Hematopoietic multipotent progenitor cell treated with erythropoietin and hydrocortisone succinate and interleukin-3 and kit ligand, for 6 days (in vitro differentiated cells): Measurements from ENCODE around the gene CATSPERE.
"Not testable (repeated sequence)": the region's sequence is repeated elsewhere in the genome, so short reads cannot be mapped to it uniquely, and the experiment has no call there.

ENCODE experiments used
- DNase-seq: peaks from one replicate; pipeline ENCODE4 v3.0.0-alpha.2; 2015

Gene CATSPERE

DNA sequence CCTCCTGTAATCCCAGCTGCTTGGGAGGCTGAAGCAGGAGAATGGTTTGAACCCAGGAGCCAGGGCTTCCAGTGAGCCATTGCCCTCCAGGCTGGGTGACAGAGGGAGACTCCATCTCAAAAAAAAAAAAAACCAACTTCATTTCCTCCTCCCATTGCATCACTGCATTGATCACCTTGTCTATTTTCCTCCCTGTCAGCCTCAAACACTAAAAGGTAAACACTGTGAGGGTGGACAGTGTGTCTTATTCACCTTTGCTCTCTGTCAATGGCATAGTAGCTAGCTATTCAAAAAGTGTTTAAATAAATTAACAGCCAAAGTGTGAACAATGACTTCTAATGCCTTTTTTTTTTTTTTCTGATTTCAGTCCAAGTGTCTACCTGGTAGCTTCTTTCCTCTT lies 178.5 kb downstream of the CATSPERE start:
- DNase-seq: no peak

DNA sequence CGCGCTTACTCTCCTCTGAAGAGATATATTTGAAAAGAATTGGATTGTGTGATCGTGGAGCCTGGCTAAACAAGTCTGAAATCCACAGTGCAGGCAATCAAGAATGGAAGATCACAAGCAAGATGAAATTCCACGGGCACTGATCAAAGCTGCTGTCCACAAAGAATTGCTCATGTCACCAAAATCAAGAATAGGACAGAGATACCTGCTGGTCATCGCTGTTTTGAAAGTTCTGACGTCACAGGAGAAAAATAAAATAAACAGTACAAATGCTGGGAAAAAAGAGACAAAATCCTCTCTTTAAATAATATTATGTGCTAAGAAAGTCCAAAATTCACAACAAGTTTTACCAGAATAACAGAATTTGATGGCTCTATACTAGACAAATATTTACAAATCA lies 179.8 kb downstream of the CATSPERE start:
- no peak for DNase-seq

DNA sequence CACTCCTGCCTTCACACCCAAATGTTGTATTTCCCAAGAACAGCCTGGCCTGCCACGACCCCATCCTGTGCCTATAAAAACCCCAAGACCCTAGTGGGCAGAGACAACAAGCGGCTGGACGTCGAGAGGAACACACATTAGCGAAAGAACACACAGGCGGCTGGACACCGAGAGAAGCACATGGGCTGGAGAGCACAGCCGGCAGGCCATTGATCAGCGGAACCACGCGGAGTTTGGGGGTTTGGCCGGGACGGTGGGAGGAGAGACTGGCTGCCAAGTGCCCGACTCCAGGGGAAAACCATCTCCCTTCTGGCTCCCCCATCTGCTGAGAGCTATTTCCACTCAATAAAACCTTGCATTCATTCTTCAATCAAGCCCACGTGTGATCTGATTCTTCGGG lies 181.5 kb downstream of the CATSPERE start:
- DNase-seq: no peak

DNA sequence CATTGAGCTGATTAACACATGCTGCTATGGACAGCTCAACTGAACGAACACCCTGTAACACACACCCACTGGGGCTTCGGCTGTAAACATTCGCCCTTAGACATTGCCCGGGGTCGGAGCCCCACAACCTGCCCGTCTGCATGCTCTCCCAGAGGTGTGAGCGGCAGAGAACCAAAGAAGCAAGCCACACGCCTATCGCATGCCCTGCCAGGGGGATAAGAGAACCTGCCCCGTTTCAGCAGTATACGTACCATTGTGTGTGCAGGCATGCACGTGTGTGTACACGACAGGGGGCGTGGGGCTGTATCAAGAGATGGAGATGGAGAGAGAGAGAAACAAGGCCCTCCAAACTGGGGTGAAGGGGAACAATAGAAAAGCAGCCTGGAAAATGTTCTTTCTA lies 181.9 kb downstream of the CATSPERE start:
- no peak for DNase-seq

DNA sequence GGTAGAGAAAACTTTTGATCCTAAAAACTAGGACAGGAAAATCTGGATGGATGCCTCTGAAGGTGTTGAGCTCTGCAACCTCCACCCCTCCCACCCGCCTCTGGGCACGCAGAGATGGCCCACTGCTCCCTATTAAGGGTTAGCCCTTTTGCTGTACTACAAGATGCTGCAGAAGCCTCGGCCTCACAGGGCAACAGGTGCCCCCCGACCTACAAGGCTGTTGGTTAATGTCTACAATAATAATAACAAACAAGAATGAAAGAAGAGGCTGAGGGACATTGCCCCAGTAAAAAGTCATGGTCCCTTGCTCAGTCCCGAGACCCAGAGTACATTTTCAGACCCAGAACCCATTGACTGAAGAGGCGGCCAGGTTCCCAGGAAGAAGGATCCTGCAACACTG lies 184.3 kb downstream of the CATSPERE start:
- DNase-seq: no peak

DNA sequence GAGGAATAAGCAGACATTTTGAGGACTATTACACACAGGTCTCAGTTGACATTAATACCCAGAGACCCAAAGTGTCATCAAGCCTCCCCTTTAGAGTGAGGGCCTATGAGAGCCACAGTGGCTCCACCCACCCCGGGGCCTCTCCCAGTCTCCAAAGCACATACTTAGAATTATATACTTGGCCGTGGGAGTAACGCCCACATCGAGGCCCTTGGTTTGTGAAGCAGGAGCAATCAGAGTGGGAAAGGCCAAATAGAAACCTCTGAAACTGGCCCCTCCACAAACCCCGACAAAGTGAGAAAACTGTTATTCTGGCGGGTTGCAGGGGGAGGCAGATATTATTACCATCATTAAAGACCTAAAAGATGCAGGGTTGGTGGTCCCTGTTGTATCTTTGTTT lies 184.8 kb downstream of the CATSPERE start:
- no peak for DNase-seq

DNA sequence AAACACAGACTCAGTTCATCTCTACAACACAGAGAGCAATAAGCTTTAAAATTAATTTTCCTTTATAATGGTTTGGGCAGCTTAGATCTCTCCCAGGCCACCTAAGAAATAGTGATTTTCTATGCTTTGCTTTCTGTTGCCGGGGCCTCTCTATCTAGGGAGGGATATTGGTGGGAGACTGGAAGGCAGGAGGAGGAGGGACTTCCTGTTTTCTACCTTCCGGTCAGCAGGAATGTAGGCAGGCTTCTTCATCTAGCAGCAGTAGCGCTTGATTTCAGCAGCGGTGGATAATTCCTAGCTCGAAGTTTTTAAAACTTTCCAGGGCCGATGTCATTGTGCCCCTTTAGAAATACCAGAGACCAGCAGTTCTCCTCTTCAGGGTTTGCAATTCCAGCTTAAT lies 186.7 kb downstream of the CATSPERE start:
- DNase-seq: no peak

DNA sequence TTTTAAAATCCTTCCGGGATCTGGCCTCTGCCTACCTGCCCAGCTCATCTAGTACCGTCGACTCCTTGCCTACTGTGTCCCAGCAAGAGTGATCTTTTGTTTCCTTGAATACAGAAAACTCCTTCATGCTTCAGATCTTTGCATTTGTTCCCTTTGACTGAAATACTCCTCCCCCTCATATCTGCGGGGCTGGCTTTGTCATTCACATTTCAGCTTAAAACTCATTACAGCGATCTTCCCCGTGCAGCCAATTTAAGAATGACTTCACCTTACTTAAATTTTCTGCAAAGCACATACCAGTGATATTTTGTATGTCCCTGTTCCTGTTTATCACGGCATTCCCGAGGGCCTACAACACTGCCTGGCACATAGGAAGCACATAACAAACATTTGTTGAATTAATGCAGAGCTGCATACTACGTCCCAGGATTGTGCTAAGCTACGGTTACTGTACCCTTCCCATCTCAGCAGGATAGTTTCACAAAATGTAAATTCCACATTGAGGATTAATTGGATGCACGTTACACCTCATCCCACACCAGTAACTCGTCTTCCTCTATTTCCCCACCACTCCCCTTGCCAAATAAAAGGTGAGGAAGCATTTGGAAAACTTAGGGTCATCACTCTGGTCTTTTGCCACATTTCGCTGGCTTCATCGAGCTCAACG lies 191.0 kb downstream of the CATSPERE start:
- DNase-seq: no peak

DNA sequence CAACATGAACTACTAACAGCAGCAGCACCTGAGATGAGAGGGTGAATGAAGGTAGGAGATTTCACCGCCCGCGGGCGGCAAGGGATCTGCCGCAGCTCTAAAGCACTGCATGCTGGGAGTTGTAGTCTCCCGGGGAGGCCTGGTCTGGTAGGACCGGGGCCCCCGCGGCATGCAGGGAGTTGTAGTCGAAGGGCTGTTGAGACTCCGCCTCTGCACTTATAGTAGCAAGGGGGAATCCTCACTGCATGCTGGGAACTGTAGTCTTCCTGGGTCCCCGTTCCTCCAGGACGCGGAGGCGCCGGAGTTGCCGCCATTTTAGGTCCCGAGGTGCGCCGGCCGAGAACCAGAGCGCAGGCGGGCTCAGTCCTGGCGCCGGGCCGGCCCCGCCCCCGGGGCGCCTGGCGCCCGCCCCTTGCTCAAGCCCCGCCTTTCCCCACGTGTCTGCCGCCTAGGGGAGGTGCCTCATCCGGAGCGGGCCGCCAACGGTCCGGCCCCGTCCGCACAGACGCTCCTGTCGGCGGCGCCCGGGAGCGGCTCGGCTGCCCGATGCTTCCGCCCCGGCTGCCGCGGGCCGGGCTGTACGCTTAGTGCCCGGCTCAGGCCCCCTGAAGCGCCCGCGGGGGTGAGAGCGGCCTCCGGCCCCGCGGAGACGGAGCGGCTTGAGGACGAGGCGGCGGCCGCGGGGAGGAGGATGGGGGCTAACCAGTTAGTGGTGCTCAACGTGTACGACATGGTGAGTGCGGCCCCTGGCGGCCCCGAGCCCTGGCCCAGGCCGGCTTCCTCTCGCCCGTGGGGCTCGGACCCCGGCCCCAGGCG lies 191.8 kb downstream of the CATSPERE start, which contains the start of gene DESI2:
TSS of gene DESI2 (plus strand) at position 504 of the 816 bp plus-strand sequence. CDS start at position 692, 188 bp downstream.
- DNase-seq: peak; percentile 100

DNA sequence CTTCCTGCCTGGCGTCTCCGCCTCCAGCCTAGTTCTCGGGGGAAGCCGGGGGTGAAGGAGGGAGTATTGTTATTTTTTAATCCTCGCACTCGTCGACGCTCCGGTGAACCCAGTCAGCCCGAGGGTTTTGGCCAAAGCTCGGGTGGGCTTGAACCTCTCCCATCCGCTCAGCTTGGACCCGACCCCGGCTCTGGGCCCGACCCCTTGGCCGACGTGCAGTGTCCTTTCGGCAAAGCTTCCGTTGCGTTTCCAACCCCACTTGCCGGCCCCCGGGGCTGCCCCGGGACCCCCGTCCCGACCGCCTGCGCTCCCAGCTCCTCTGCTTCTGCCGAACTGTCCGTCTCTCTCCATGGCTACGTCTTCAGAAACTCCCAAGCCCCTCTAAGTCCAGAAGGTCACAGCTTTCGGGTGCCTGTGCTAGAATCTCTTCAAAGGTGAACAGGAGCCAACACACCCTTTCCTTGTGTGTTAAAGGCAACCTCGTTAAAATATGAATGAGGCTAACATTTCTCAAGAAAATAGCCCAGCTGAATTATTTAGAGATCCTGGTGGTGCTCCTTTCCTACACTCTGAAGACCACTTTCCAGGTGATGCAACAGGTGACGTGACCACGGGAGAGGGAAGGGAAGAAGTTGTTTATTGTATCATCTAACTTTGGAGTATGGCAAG lies 192.5 kb downstream of the CATSPERE start:
- peak; percentile 26 for DNase-seq

DNA sequence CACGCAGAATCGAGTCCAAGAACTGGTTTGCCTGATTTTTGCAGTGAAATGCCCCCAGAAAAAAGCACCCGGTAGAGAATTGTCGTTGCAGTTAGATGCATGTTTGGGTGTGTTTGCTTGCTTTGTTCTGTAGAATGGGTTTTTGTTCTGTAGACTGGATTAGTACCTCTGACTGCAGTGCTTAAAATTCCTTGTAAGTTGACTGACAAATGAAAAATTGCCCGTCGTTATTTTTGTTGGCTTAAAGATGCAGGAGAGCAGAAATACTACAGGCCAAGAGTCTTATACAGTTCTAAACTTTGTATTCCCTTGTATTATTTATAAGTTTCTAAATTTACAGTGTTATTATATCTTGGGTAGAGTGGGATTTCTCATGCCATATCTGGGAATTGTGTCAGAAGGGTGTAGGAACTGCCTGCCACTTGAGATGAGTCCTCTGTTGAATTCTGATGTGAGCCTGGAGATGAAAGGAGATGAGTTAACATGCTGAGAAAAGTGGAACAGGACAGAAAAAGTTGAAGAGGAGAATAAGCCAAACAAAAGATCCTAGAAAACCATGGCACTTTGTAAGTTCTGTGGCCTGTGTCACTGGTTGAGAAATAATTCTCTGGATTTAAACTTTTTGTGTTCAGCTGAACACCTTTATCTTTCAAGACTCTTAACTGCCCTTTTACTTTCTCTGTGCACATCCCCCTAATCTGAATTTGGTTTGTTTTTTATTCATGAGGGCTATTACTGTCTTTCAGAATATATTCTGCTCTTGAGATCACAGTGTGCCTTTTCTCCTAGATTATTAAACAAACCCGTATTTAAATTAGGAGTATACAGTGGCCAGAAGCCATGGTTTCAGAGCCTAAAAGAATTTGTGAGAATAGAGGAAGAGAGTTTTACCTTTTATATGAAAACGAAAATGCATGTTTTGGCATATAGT lies 193.3 kb downstream of the CATSPERE start:
- peak; percentile 24 for DNase-seq

DNA sequence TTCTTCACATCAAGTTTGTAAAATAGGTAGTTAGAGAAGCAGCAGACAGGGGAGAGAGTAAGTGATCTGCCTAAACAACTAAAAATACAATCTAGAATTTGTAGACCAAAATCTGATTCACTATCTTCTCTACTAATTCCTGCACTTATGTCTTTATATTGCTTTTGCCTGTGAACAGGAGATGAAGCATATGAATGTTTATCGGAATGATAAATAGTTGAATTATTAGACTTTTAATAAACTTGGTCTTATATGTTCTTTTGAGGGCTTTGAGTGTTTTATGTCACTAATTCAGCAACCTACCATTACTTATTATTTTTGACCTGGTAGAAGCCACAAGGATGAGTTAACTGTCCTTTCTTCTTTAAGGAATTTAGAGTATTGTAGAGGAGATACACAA lies 194.1 kb downstream of the CATSPERE start:
- no peak for DNase-seq

DNA sequence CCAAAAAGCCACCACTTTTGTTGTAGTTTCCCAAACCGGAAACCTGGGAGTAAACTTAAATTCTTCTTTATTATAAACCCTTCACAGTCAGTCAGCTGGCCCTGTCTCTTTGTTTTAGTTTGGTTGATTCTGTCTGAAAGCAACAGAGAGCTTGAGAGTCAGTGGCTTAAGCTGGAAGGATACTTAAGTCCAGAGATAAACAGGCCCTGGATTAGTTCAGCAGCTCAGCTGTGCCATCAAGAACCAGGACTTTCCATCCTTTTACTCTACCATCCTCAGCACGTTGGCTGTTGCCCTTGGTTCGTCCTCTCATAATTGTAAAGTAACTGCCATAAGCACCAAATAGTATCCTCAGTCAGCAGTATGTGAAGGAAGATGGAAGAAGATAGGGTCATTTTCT lies 196.3 kb downstream of the CATSPERE start:
- DNase-seq: no peak

DNA sequence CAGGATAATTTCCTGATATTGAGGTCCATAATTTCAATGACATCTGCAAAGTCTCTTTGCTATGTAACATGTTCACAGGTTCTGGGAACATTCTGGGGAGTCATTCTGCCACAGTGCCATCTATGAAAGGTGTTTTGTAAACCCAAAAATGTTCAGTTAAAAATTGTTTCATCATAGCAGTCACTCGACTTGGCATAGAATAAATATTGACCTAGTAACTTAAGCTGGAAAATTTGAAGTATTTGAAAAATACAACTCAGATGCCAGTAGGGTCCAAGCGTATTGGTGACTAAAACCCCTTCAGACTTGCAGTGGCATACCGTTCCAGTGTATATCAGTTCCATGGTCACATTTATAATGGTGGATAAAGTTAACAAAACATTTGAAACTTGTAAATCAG lies 198.6 kb downstream of the CATSPERE start:
- DNase-seq: no peak

DNA sequence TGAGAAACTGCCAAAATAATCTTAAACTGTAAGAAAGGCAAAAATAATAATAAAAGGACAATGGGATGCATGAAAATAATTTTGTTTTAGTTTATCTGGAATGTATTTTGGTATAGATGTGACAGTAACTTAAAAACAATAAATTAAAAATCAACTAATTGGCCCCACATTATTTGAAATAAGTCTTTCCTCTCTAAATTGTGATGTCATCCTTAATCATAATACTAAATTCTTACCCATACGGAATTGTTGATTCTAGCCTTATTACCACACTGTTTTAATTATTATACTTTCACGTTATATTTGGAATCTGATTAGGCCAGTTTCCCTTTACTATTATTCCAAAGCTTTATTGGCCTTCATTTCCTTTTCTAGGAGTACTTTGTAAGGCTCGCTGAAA lies 199.5 kb downstream of the CATSPERE start:
- no peak for DNase-seq

DNA sequence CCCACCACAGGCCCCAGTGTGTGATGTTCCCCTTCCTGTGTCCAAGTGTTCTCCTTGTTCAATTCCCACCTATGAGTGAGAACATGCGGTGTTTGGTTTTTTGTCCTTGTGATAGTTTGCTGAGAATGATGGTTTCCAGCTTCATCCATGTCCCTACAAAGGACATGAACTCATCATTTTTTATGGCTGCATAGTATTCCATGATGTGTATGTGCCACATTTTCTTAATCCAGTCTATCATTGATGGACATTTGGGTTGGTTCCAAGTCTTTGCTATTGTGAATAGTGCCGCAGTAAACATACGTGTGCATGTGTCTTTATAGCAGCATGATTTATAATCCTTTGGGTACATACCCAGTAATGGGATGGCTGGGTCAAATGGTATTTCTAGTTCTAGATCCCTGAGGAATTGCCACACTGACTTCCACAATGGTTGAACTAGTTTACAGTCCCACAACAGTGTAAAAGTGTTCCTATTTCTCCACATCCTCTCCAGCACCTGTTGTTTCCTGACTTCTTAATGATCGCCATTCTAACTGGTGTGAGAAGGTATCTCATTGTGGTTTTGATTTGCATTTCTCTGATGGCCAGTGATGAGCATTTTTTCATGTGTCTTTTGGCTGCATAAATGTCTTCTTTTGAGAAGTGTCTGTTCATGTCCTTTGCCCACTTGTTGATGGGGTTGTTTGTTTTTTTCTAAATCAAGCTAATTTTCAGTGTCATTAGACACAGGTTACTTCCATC lies 200.7 kb downstream of the CATSPERE start:
- not testable (repeated sequence) for DNase-seq

DNA sequence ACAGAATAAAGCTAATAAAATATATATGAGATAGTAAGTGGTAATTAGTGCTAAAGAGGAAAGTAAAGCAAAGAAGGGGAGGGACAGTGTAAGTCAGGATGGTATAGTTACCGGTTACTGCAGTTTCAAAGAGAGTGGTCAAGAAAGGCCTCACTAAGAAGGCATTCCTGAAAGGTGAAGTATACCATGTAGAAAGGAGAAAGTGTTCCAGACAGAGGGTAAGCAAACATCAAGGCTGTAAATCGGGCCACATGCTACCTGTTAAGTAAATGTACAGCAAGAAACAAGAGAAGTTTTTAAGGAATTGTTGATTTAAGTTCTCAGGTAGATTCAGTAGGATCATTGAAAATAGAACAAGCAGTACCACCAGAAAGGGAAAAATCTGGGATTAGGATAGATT lies 201.5 kb downstream of the CATSPERE start:
- DNase-seq: no peak

DNA sequence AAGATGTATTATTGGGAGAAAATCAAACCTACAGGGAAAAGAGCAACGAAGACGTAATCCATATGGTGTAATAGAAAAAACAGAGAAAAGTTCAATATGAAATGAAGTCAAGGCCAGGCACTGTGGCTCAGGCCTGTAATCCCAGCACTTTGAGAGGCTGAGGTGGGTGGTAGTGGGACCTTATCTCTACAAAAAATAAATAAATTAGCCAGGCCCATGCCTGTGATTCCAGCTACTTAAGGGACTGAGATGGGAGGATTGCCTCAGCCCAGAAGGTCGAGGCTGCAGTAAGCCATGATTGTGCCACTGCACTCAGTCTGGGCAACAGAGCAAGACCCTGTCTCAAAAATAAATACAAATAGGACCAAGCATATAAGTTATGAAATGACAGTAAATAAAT lies 203.3 kb downstream of the CATSPERE start:
- peak; percentile 26 for DNase-seq

DNA sequence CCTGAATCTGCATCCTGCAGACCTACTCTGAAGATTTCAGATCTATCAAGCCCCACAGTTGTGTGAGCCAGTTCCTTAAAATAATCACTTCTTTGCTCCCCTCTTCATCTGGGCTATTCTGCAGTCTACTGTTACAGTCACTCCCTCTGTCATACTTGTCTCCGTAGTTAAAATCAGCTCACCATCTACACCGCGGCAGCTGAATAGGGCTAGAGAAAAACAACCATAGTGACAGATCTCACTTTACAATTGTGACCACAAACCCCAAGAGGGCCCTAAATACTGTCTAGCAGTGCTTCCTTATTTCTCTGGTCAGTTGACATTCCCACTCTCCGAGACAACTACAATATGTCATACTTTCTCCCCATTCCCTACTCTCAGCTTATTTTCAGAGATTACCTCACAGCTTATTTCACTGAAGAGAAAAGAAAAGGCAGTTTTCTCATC lies 204.7 kb downstream of the CATSPERE start:
- peak; percentile 68 for DNase-seq

DNA sequence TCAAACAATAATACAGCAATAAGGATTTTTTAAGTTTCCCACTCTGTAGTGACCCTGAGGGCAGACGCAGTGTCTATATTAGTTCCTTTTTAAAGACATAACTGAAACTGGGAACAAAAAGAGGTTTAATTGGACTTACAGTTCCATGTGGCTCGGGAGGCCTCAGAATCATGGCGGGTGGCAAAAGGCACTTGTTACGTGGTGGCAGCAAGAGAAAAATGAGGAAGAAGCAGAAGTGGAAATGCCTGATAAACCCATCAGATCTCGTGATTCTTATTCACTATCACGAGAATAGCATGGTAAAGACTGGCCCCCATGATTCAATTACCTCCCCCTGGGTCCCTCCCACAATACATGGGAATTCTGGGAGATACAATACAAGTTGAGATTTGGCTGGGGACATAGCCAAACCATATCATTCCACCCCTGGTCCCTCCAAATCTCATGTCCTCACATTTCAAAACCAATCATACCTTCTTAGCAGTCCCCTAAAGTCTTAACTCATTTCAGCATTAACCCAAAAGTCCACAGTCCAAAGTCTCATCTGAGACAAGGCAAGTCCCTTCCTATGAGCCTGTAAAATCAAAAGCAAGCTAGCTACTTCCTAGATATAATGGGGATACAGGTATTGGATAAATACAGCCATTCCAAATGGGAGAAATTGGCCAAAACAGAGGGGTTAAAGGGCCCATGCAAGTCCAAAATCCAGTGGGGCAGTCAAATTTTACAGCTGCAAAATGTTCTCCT lies 205.8 kb downstream of the CATSPERE start:
- DNase-seq: not testable (repeated sequence)

DNA sequence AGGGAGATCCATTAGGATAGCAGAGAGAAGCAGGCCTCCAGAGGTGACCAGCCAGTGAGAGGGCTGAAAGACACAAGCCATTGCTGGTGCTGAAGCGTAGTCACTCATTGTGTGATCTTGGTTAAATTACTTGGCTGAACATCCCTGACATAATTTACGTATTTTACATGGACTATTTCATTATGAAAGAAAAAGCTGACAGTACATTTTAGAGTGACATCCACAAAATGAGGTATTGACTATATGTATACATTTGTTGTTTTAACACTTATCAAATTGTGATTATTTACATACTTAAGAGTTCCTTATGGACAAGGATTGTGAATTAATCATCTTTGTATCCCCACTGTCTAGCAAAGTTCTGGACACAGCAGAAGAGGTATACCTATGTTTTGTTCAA lies 206.7 kb downstream of the CATSPERE start:
- DNase-seq: no peak
